HG02610 (cell line): ENCODE results near the gene AUTS2.

Source experiments
- ATAC-seq: cut with Tn5 transposase; IDR thresholded peaks from one replicate; pipeline ENCODE4 v1.9.1; 2021; ENCODE audit warnings: mild to moderate bottlenecking, moderate library complexity; ENCODE audit not compliant: unreplicated experiment

The AUTS2 gene

GRCh38 chr7:70735313-70735712, 1137.0 kb downstream of the AUTS2 start:
- ATAC-seq: no peak

GRCh38 chr7:70736715-70737460, 1138.6 kb downstream of the AUTS2 start:
- no peak for ATAC-seq

GRCh38 chr7:70738151-70738885, 1140.0 kb downstream of the AUTS2 start:
- no peak for ATAC-seq

GRCh38 chr7:70739646-70740210, 1141.5 kb downstream of the AUTS2 start:
- ATAC-seq: no peak

- ATAC-seq: no peak
These were observed 1143.4 kb downstream of the AUTS2 start for GRCh38 chr7:70741666-70742065.

- ATAC-seq: no peak
These were observed 1145.5 kb downstream of the AUTS2 start for GRCh38 chr7:70743531-70744325.

GRCh38 chr7:70744492-70744891, 1146.2 kb downstream of the AUTS2 start:
- no peak for ATAC-seq

- no peak for ATAC-seq
These were observed 1151.6 kb downstream of the AUTS2 start for GRCh38 chr7:70749831-70750230.

- no peak for ATAC-seq
These were observed 1153.6 kb downstream of the AUTS2 start for GRCh38 chr7:70751895-70752294.

GRCh38 chr7:70752794-70753241, 1154.5 kb downstream of the AUTS2 start:
- no peak for ATAC-seq

- ATAC-seq: no peak
These were observed 1158.5 kb downstream of the AUTS2 start for GRCh38 chr7:70756789-70757188.

- no peak for ATAC-seq
These were observed 1160.4 kb downstream of the AUTS2 start for GRCh38 chr7:70758646-70759045.

GRCh38 chr7:70759674-70760073, 1161.4 kb downstream of the AUTS2 start:
- ATAC-seq: no peak

- peak; percentile 27 for ATAC-seq
These were observed 1163.5 kb downstream of the AUTS2 start for GRCh38 chr7:70761711-70762328.

- no peak for ATAC-seq
These were observed 1164.4 kb downstream of the AUTS2 start for GRCh38 chr7:70762696-70763095.

GRCh38 chr7:70763961-70764691, 1165.9 kb downstream of the AUTS2 start:
- peak; percentile 90 for ATAC-seq

GRCh38 chr7:70764701-70765208, 1166.5 kb downstream of the AUTS2 start:
- ATAC-seq: no peak

- ATAC-seq: no peak
These were observed 1167.4 kb downstream of the AUTS2 start for GRCh38 chr7:70765651-70766050.

GRCh38 chr7:70766109-70766508, 1167.8 kb downstream of the AUTS2 start:
- ATAC-seq: no peak

GRCh38 chr7:70766694-70767093, 1168.4 kb downstream of the AUTS2 start:
- no peak for ATAC-seq
